Small intestine (tissue), 7 donors: ENCODE results near the gene INO80D. TPM values are rescaled to one million over a fixed set of nuclear protein-coding genes. Genes with fewer than 3 reads are reported as not detected.

Experiments
- DNase-seq, 2 donors: peaks; one replicate each; pipeline versions ENCODE4 v3.0.0 to v3.0.0-alpha.2; 2013
- FAIRE-seq: peaks from 2 replicates; lab custom pipeline; 2012; peaks lifted over from hg19 to GRCh38; lab: Jason Lieb, UNC
- H3K27ac ChIP-seq, 3 donors: one replicate each; pipeline ENCODE4 v1.5.1; 2013; ENCODE audit warnings: low read length in 2 of 3, mild to moderate bottlenecking in 2 of 3, control low read depth in 1 of 3, inconsistent platforms in 1 of 3, low read depth in 1 of 3, moderate library complexity in 1 of 3
- H3K27me3 ChIP-seq, 3 donors: one replicate each; pipeline ENCODE4 v1.6.1; 2013; ENCODE audit warnings: low read length in 3 of 3, inconsistent platforms in 1 of 3; ENCODE audit not compliant: control insufficient read depth in 3 of 3, insufficient read depth in 3 of 3
- H3K36me3 ChIP-seq, 3 donors: one replicate each; pipeline ENCODE4 v1.6.1; 2013; ENCODE audit warnings: low read length in 3 of 3, inconsistent platforms in 1 of 3, low read depth in 1 of 3, mild to moderate bottlenecking in 1 of 3, moderate library complexity in 1 of 3; ENCODE audit not compliant: control insufficient read depth in 3 of 3, insufficient read depth in 2 of 3
- H3K4me1 ChIP-seq, 3 donors: one replicate each; pipeline ENCODE4 v1.6.1; 2013; ENCODE audit warnings: low read length in 2 of 3, inconsistent platforms in 1 of 3, low read depth in 1 of 3, mild to moderate bottlenecking in 1 of 3, moderate library complexity in 1 of 3; ENCODE audit not compliant: control insufficient read depth in 3 of 3, insufficient read depth in 2 of 3
- H3K4me3 ChIP-seq, 3 donors: one replicate each; pipeline ENCODE4 v1.5.1; 2013; ENCODE audit warnings: low read length in 3 of 3, control low read depth in 1 of 3, inconsistent platforms in 1 of 3, low read depth in 1 of 3, mild to moderate bottlenecking in 1 of 3, moderate library complexity in 1 of 3
- H3K9me3 ChIP-seq, 2 donors: one replicate each; pipeline ENCODE4 v1.6.1; 2013; ENCODE audit warnings: low read depth in 1 of 2, low read length in 1 of 2; ENCODE audit not compliant: control insufficient read depth in 2 of 2, insufficient read depth in 1 of 2
- WGBS, 3 donors: extraction: QIAGEN DNeasy Blood & Tissue Kit; methylation state at CpG; one replicate each; pipeline ENCODE4 v1.1.7; 2013; 5-methylcytosine and 5-hydroxymethylcytosine counted together
- polyA plus RNA-seq, 4 donors: library from polyadenylated mRNA; stranded (reverse) in 3 of 4; unstranded in 1 of 4; fragments of 200-250 nt in 3 of 4; fragments of 120-200 nt in 1 of 4; gene quantifications; one replicate each; pipeline versions ENCODE4 v1.2.1 to v1.2.3, GENCODE V29; 2013
- donor health status: healthy with polysubstance abuse.
- donor health status: control.
- donor health status: control.
- donor health status: Bipolar disorder and iron deficiency.
- donor health status: healthy.

Gene INO80D
- polyA plus RNA-seq, 4 donors: 1.6 to 11.6 (median 2.3) TPM

- Histone ChIP-seq H3K36me3 (no peaks in the 10 kb centered on the region), H3K9me3 (no peaks in the 10 kb centered on the region), H3K4me3 (no peak overlapping the region), H3K4me1 (peaks cover 0 to 9% (median 0%) of the 10 kb centered on the region in 3 donors), H3K27me3 (no peaks in the 10 kb centered on the region), H3K27ac (no peak overlapping the region)
- FAIRE-seq (no peak), DNase-seq (no peak)
- WGBS, 3 donors: 78 to 82% (median 81%) methylated on average over 7 of the region's 7 CpGs
These were observed 118.4 kb downstream of the INO80D start for GRCh38 chr2:205967391-205968075.

- H3K27me3 ChIP-seq: no peaks in the 10 kb centered on the region
- H3K4me1 ChIP-seq: peaks cover 0 to 4% (median 0%) of the 10 kb centered on the region in 3 donors
- DNase-seq (no peak), FAIRE-seq (no peak)
- no peak overlapping the region for H3K4me3 ChIP-seq
- WGBS, 3 donors: 93 to 94% (median 94%) methylated on average over 15 of the region's 15 CpGs
- H3K9me3 ChIP-seq: no peaks in the 10 kb centered on the region
- no peak overlapping the region for H3K27ac ChIP-seq
- H3K36me3 ChIP-seq: no peaks in the 10 kb centered on the region
These were observed 120.3 kb downstream of the INO80D start for GRCh38 chr2:205965707-205966106.

GRCh38 chr2:205964111-205964761 lies 121.7 kb downstream of the INO80D start:
- 52 to 65% (median 64%) methylated on average over 8 of the region's 8 CpGs for WGBS, 3 donors
- no peaks in the 10 kb centered on the region for H3K9me3 ChIP-seq
- H3K27me3 ChIP-seq: no peaks in the 10 kb centered on the region
- H3K4me3 ChIP-seq: no peak overlapping the region
- H3K36me3 ChIP-seq: no peaks in the 10 kb centered on the region
- peaks cover 0 to 4% (median 0%) of the 10 kb centered on the region in 3 donors for H3K4me1 ChIP-seq
- H3K27ac ChIP-seq: no peak overlapping the region
- no peak for FAIRE-seq
- no peak for DNase-seq

- no peak overlapping the region for H3K27ac ChIP-seq
- 94 to 95% (median 94%) methylated on average over 9 of the region's 9 CpGs for WGBS, 3 donors
- H3K36me3 ChIP-seq: no peaks in the 10 kb centered on the region
- no peak overlapping the region for H3K4me3 ChIP-seq
- FAIRE-seq (no peak), DNase-seq (no peak)
- peaks cover 0 to 7% (median 2%) of the 10 kb centered on the region in 3 donors for H3K4me1 ChIP-seq
- H3K9me3 ChIP-seq: no peaks in the 10 kb centered on the region
- H3K27me3 ChIP-seq: no peaks in the 10 kb centered on the region
These were observed 126.5 kb downstream of the INO80D start for GRCh38 chr2:205959521-205959920.

- DNase-seq: peak; percentile 41 to 55
- 53 to 73% (median 54%) methylated on average over 11 of the region's 11 CpGs for WGBS, 3 donors
- H3K27ac ChIP-seq: no peak overlapping the region
- H3K4me3 ChIP-seq: no peak overlapping the region
- H3K36me3 ChIP-seq: no peaks in the 10 kb centered on the region
- FAIRE-seq: no peak
- H3K9me3 ChIP-seq: peaks cover 0 to 7% of the 10 kb centered on the region in 2 donors
- H3K27me3 ChIP-seq: no peaks in the 10 kb centered on the region
- H3K4me1 ChIP-seq: peaks cover 0 to 3% (median 2%) of the 10 kb centered on the region in 3 donors
These were observed 128.4 kb downstream of the INO80D start for GRCh38 chr2:205957452-205958154.

GRCh38 chr2:205954707-205955106 lies 131.3 kb downstream of the INO80D start:
- Histone ChIP-seq H3K9me3 (peaks cover 0 to 16% of the 10 kb centered on the region in 2 donors), H3K4me3 (no peak overlapping the region), H3K36me3 (no peaks in the 10 kb centered on the region), H3K27me3 (no peaks in the 10 kb centered on the region), H3K4me1 (peaks cover 0 to 3% (median 2%) of the 10 kb centered on the region in 3 donors), H3K27ac (no peak overlapping the region)
- DNase-seq (no peak), FAIRE-seq (no peak)
- 61 to 65% (median 63%) methylated on average over 5 of the region's 5 CpGs for WGBS, 3 donors

- no peaks in the 10 kb centered on the region for H3K36me3 ChIP-seq
These were observed 133.7 kb downstream of the INO80D start for GRCh38 chr2:205952282-205952681.

GRCh38 chr2:205948883-205949282 lies 137.1 kb downstream of the INO80D start:
- Histone ChIP-seq H3K27me3 (no peaks in the 10 kb centered on the region), H3K4me3 (no peak overlapping the region), H3K4me1 (peaks cover 0 to 13% (median 0%) of the 10 kb centered on the region in 3 donors), H3K27ac (no peak overlapping the region), H3K9me3 (peaks cover 0 to 16% of the 10 kb centered on the region in 2 donors), H3K36me3 (no peaks in the 10 kb centered on the region)
- no peak for DNase-seq
- FAIRE-seq: no peak
- WGBS, 3 donors: 73 to 87% (median 76%) methylated on average over 7 of the region's 7 CpGs

More at GRCh38 chr2:205952282-205952681, 133.7 kb downstream of the INO80D start:
- H3K4me3 ChIP-seq: no peak overlapping the region
- H3K4me1 ChIP-seq: peaks cover 0 to 8% (median 0%) of the 10 kb centered on the region in 3 donors
- DNase-seq (no peak), FAIRE-seq (no peak)
- H3K27me3 ChIP-seq: no peaks in the 10 kb centered on the region
- peaks cover 0 to 16% of the 10 kb centered on the region in 2 donors for H3K9me3 ChIP-seq
- no peak overlapping the region for H3K27ac ChIP-seq
- 89 to 100% (median 96%) methylated on average over 2 of the region's 2 CpGs for WGBS, 3 donors
